ENCODE data around the gene SLC28A1. TPM values are rescaled to one million over a fixed set of nuclear protein-coding genes. Genes with fewer than 3 reads are reported as not detected.

The SLC28A1 gene
- total RNA-seq, 4 donors from 2014 or later: 0.47 TPM; not detected in 3

GRCh38 chr15:84862214-84862975 lies 22.1 kb upstream of the SLC28A1 start:
- Histone ChIP-seq H3K4me3 (no peak overlapping the region), H3K4me1 (peaks cover 4 to 11% of the 10 kb centered on the region in 2 donors), H3K27me3 (no peaks in the 10 kb centered on the region), H3K9me3 (no peaks in the 10 kb centered on the region), H3K27ac (peak overlapping the region in 3 of 4 donors; percentile 47 to 58 (median 53)), H3K36me3 (peaks cover 3 to 99% of the 10 kb centered on the region in 2 donors)
- in situ Hi-C loops (cut with MboI; ENCODE audit: low sequenced_read_pairs in 4 of 4): no loop called here
- ATAC-seq (no peak), DNase-seq (no peak)
- intact Hi-C loops (cut with DNase I; ENCODE audit: low total_unique reads): loop anchor here (5.0 kb wide), 1 partner anchor 65 kb away; no protein-coding TSS in a partner anchor
- TF ChIP-seq POLR2A (IDR thresholded peaks at IDR 0.05): no peak
- TF ChIP-seq CTCF (IDR thresholded peaks at IDR 0.05 in 4 of 5, conservative IDR thresholded peaks at IDR 0.05 in 1 of 5): no peak

GRCh38 chr15:84863565-84864443 lies 20.7 kb upstream of the SLC28A1 start:
- no peak overlapping the region for H3K4me3 ChIP-seq
- no peaks in the 10 kb centered on the region for H3K27me3 ChIP-seq
- H3K9me3 ChIP-seq: no peaks in the 10 kb centered on the region
- DNase-seq: no peak
- H3K4me1 ChIP-seq: peaks cover 4 to 10% of the 10 kb centered on the region in 2 donors
- peak overlapping the region; percentile 21 to 58 (median 45) for H3K27ac ChIP-seq
- in situ Hi-C loops (cut with MboI; ENCODE audit: low sequenced_read_pairs in 4 of 4) (no loop called here), intact Hi-C loops (cut with DNase I; ENCODE audit: low total_unique reads) (loop anchor here (5.0 kb wide), 1 partner anchor 63 kb away; no protein-coding TSS in a partner anchor)
- no peak for ATAC-seq
- no peak for TF ChIP-seq CTCF (IDR thresholded peaks at IDR 0.05 in 4 of 5, conservative IDR thresholded peaks at IDR 0.05 in 1 of 5)
- no peak for TF ChIP-seq POLR2A (IDR thresholded peaks at IDR 0.05)
- H3K36me3 ChIP-seq: peaks cover 3 to 99% of the 10 kb centered on the region in 2 donors

- in situ Hi-C loops (cut with MboI; ENCODE audit: low sequenced_read_pairs in 4 of 4): no loop called here
- no peaks in the 10 kb centered on the region for H3K27me3 ChIP-seq
- ATAC-seq: no peak
- DNase-seq: no peak
- peak overlapping the region; percentile 21 to 53 (median 34) for H3K27ac ChIP-seq
- no peaks in the 10 kb centered on the region for H3K9me3 ChIP-seq
- peaks cover 3 to 99% of the 10 kb centered on the region in 2 donors for H3K36me3 ChIP-seq
- peaks cover 10% of the 10 kb centered on the region in 2 donors for H3K4me1 ChIP-seq
- TF ChIP-seq POLR2A (IDR thresholded peaks at IDR 0.05) (no peak), CTCF (IDR thresholded peaks at IDR 0.05 in 4 of 5, conservative IDR thresholded peaks at IDR 0.05 in 1 of 5) (no peak)
- intact Hi-C loops (cut with DNase I; ENCODE audit: low total_unique reads): loop anchor here (5.0 kb wide), 1 partner anchor 63 kb away; no protein-coding TSS in a partner anchor
- H3K4me3 ChIP-seq: no peak overlapping the region
Measured at GRCh38 chr15:84864444-84864795, 20.0 kb upstream of the SLC28A1 start.

GRCh38 chr15:84865074-84865569 lies 19.3 kb upstream of the SLC28A1 start:
- intact Hi-C loops (cut with DNase I; ENCODE audit: low total_unique reads) (no loop called here), in situ Hi-C loops (cut with MboI; ENCODE audit: low sequenced_read_pairs in 4 of 4) (no loop called here)
- Histone ChIP-seq H3K9me3 (no peaks in the 10 kb centered on the region), H3K4me1 (peaks cover 10 to 11% of the 10 kb centered on the region in 2 donors), H3K27me3 (no peaks in the 10 kb centered on the region), H3K4me3 (no peak overlapping the region), H3K27ac (no peak overlapping the region), H3K36me3 (peaks cover 3 to 99% of the 10 kb centered on the region in 2 donors)
- DNase-seq (no peak), ATAC-seq (no peak)
- TF ChIP-seq POLR2A (IDR thresholded peaks at IDR 0.05) (no peak), CTCF (IDR thresholded peaks at IDR 0.05 in 4 of 5, conservative IDR thresholded peaks at IDR 0.05 in 1 of 5) (no peak)

Data from gastrocnemius medialis (tissue), 4 donors.